HCT116 (cell line): ENCODE data around the gene RSPH9. TPM values are rescaled to one million over a fixed set of nuclear protein-coding genes. Genes with fewer than 3 reads are reported as not detected.

Source experiments
- ATAC-seq: fragments of 200-7000 bp; cut with Tn5 transposase; 2 replicates; pipeline ENCODE4 v1.9.1; 2020; ENCODE audit warnings: mild to moderate bottlenecking, moderate library complexity
- BruUV-seq: library from RNA; stranded (reverse); fragments of 400-500 nt; replicated peaks from 2 replicates; lab custom pipeline; 2021; lab: Mats Ljungman, UMichigan
- CTCF ChIA-PET: fragments of 300-600 bp; sonication (Branson Sonifier 250); formaldehyde crosslinking; loops from one replicate; lab custom pipeline; 2021; ENCODE audit warnings: antibody characterized with exemption; lab: Charles Lee
- POLR2A ChIA-PET: fragments of 300-600, 350-600 bp; sonication (Branson Sonifier 250); formaldehyde crosslinking; loops from one replicate; lab custom pipeline; 2021; ENCODE audit warnings: antibody characterized with exemption; lab: Charles Lee
- RAD21 ChIA-PET, 2 experiments: fragments of 300-600 bp; sonication (Branson Sonifier 250); formaldehyde crosslinking; loops; one replicate each; lab custom pipeline; 2023; ENCODE audit warnings: low total read pairs in 2 of 2; ENCODE audit not compliant: uncharacterized antibody in 2 of 2, unreplicated experiment in 2 of 2, low non-redundant PET in 1 of 2; lab: Charles Lee
- DNase-seq: peaks from one replicate; pipeline ENCODE4 v3.0.0-alpha.2; 2010; ENCODE audit warnings: low read depth, low spot score
- H2AFZ ChIP-seq: fragments of 200-600 bp; shearing (Covaris generic), sonication (generic); 2 replicates; pipeline ENCODE4 v1.6.1; 2017; ENCODE audit warnings: low read depth, mixed run types, mixed read lengths, antibody characterized with exemption, low read length; ENCODE audit not compliant: poor library complexity, severe bottlenecking
- H3K27ac ChIP-seq: 2 replicates; pipeline ENCODE4 v1.5.1; 2012; ENCODE audit warnings: low read depth, low read length
- H3K27me3 ChIP-seq: fragments of 200-600 bp; sonication (generic); 2 replicates; pipeline ENCODE4 v1.6.1; 2016; ENCODE audit warnings: mixed run types, low read length, mixed read lengths; ENCODE audit not compliant: insufficient read depth
- H3K36me3 ChIP-seq, 2 experiments: fragments of 200-500 bp in 1 of 2; fragments of 200-600 bp in 1 of 2; sonication (Bioruptor generic) in 1 of 2; sonication (generic) in 1 of 2; 2 replicates each; pipeline versions ENCODE4 v1.5.1 to v1.6.1; 2014 to 2016; ENCODE audit warnings: low read length in 2 of 2, inconsistent platforms in 1 of 2, mixed read lengths in 1 of 2, mixed run types in 1 of 2; ENCODE audit not compliant: insufficient read depth in 2 of 2, control insufficient read depth in 1 of 2
- H3K4me1 ChIP-seq, 2 experiments: fragments of 200-600 bp in 1 of 2; sonication (generic) in 1 of 2; 2 replicates each; pipeline versions ENCODE4 v1.5.1 to v1.6.1; 2012 to 2017; ENCODE audit warnings: low read length in 2 of 2, inconsistent platforms in 1 of 2, mild to moderate bottlenecking in 1 of 2, mixed read lengths in 1 of 2, mixed run types in 1 of 2, moderate library complexity in 1 of 2; ENCODE audit not compliant: insufficient read depth in 2 of 2, control insufficient read depth in 1 of 2
- H3K4me2 ChIP-seq: fragments of 200-600 bp; sonication (generic); 2 replicates; pipeline ENCODE4 v1.6.1; 2017; ENCODE audit warnings: mixed run types, low read length, mixed read lengths
- H3K4me3 ChIP-seq, 2 experiments: fragments of 200-600 bp in 1 of 2; sonication (generic) in 1 of 2; replicated peaks in 1 of 2; 2 replicates each; pipeline ENCODE4 v1.5.1; 2011 to 2016; ENCODE audit warnings: low read length in 2 of 2, control low read depth in 1 of 2, low read depth in 1 of 2, mild to moderate bottlenecking in 1 of 2, mixed read lengths in 1 of 2, mixed run types in 1 of 2
- H3K79me2 ChIP-seq: fragments of 200-600 bp; sonication (generic); 2 replicates; pipeline ENCODE4 v1.6.1; 2017; ENCODE audit warnings: mild to moderate bottlenecking, mixed run types, low read length, moderate library complexity, mixed read lengths; ENCODE audit not compliant: insufficient read depth
- H3K9ac ChIP-seq: fragments of 200-600 bp; sonication (generic); 2 replicates; pipeline ENCODE4 v1.6.1; 2016; ENCODE audit warnings: low read length, mixed read lengths
- H3K9me2 ChIP-seq: fragments of 200-600 bp; sonication (generic), shearing (Covaris generic); 2 replicates; pipeline ENCODE4 v1.6.1; 2017; ENCODE audit warnings: mixed run types, mild to moderate bottlenecking, moderate library complexity; ENCODE audit not compliant: insufficient read depth
- H3K9me3 ChIP-seq, 2 experiments: fragments of 200-500 bp in 1 of 2; fragments of 200-600 bp in 1 of 2; sonication (Bioruptor generic) in 1 of 2; sonication (generic) in 1 of 2; 2 replicates each; pipeline ENCODE4 v1.6.1; 2014 to 2017; ENCODE audit warnings: low read length in 2 of 2, mixed read lengths in 2 of 2, inconsistent platforms in 1 of 2, low read depth in 1 of 2, mild to moderate bottlenecking in 1 of 2, mixed run types in 1 of 2, moderate library complexity in 1 of 2; ENCODE audit not compliant: control insufficient read depth in 1 of 2, insufficient read depth in 1 of 2
- H4K20me1 ChIP-seq: fragments of 200-600 bp; sonication (generic), shearing (Covaris generic); 2 replicates; pipeline ENCODE4 v1.6.1; 2017; ENCODE audit warnings: mixed run types, mild to moderate bottlenecking, moderate library complexity; ENCODE audit not compliant: insufficient read depth
- CBX3 ChIP-seq: IDR thresholded peaks from 2 replicates; pipeline ENCODE4 v1.6.1; 2012; ENCODE audit warnings: low read depth
- CEBPB ChIP-seq: IDR thresholded peaks from 2 replicates; pipeline ENCODE4 v1.6.1; 2012; ENCODE audit warnings: low read depth
- EGR1 ChIP-seq: IDR thresholded peaks from 2 replicates; pipeline ENCODE4 v1.6.1; 2012; ENCODE audit warnings: low read depth
- EZH2 ChIP-seq: fragments of 200-600 bp; sonication (generic); IDR thresholded peaks from 2 replicates; pipeline ENCODE4 v1.6.1; 2017; ENCODE audit warnings: antibody characterized with exemption, mixed run types
- EZH2phosphoT487 ChIP-seq: fragments of 200-600 bp; IDR thresholded peaks from 2 replicates; pipeline ENCODE4 v1.6.1; 2018; ENCODE audit warnings: antibody characterized with exemption, borderline replicate concordance
- JUND ChIP-seq: IDR thresholded peaks from 2 replicates; pipeline ENCODE4 v1.6.1; 2012
- POLR2A ChIP-seq: IDR thresholded peaks from 2 replicates; pipeline ENCODE4 v1.7.0; 2011; ENCODE audit warnings: borderline replicate concordance; ENCODE audit not compliant: insufficient read depth, insufficient read length; ENCODE audit errors: extremely low read depth
- POLR2AphosphoS5 ChIP-seq: IDR thresholded peaks from 2 replicates; pipeline ENCODE4 v1.6.1; 2011; ENCODE audit warnings: mild to moderate bottlenecking, low read depth, low read length, moderate library complexity
- RAD21 ChIP-seq: IDR thresholded peaks from 2 replicates; pipeline ENCODE4 v1.6.1; 2012; ENCODE audit warnings: low read depth, mild to moderate bottlenecking
- SIN3A ChIP-seq: IDR thresholded peaks from 2 replicates; pipeline ENCODE4 v1.6.1; 2012; ENCODE audit warnings: low read depth
- SP1 ChIP-seq: IDR thresholded peaks from 2 replicates; pipeline ENCODE4 v1.6.1; 2012; ENCODE audit warnings: low read depth
- YY1 ChIP-seq: IDR thresholded peaks from 2 replicates; pipeline ENCODE4 v1.6.1; 2011; ENCODE audit warnings: low read length, low read depth, moderate library complexity, mild to moderate bottlenecking; ENCODE audit not compliant: insufficient replicate concordance; ENCODE audit errors: extremely low read depth
- ZFX ChIP-seq: fragments of 450-650 bp; IDR thresholded peaks from 2 replicates; pipeline ENCODE4 v1.6.1; 2017
- ZNF274 ChIP-seq: fragments of 200-500 bp; sonication (Bioruptor generic); IDR thresholded peaks from 2 replicates; pipeline ENCODE4 v1.6.1; 2014; ENCODE audit warnings: mild to moderate bottlenecking, low read depth, low read length, inconsistent platforms
- intact Hi-C: fragments of 100-400 bp; cut with micrococcal nuclease; formaldehyde crosslinking; loops from 2 replicates; pipeline ENCODE4 v1.10.0; 2022
- total RNA-seq: library from RNA; stranded (reverse); gene quantifications from one replicate; pipeline ENCODE4 v1.2.1, GENCODE V29; 2021; ENCODE audit not compliant: unreplicated experiment
- TF ChIP-seq, protein P1 (sequence below): IDR thresholded peaks from 2 replicates; pipeline ENCODE4 v1.6.1; 2012
- TF ChIP-seq, protein P2 (sequence below), 3 experiments: fragments of 200-600 bp in 1 of 3; sonication (generic) in 1 of 3; IDR thresholded peaks in 2 of 3; conservative IDR thresholded peaks in 1 of 3; 2 replicates each; pipeline ENCODE4 v1.5.1; 2012 to 2017; ENCODE audit warnings: low read depth in 2 of 3, low read length in 2 of 3, antibody characterized with exemption in 1 of 3, borderline replicate concordance in 1 of 3, control low read depth in 1 of 3, mild to moderate bottlenecking in 1 of 3, mixed read lengths in 1 of 3, mixed run types in 1 of 3, moderate library complexity in 1 of 3; ENCODE audit not compliant: insufficient read depth in 1 of 3
- TF ChIP-seq, protein P3 (sequence below): IDR thresholded peaks from 2 replicates; pipeline ENCODE4 v1.6.1; 2012

The RSPH9 gene
- total RNA-seq, 1 experiment from 2014 or later = not detected

DNA sequence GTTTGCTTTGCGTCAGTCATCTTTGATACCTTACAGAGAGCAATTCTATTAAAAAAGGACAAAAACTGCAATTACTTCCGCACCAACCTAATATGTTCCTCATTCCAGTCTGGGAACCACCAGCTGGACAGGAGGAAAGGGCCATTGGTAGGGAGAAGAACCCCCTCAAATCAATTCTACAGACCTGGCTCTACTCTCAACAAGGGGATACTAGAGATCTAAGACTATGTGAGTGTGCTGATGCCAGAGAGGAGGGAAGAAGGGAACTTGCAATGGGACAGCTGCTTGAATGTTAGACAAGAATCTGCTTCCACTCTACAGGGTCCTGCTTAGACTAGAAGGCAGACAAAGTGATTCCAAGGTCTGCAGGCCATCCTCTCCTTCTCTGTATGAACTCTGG, 29.5 kb downstream of the RSPH9 start:
- Histone ChIP-seq H3K4me2 (no peak overlapping the region), H3K79me2 (peaks cover 5% of the 10 kb centered on the region; the same call in 1 of the 2 replicates), H3K27me3 (no peaks in the 10 kb centered on the region), H3K36me3 (peaks cover 32 to 56% of the 10 kb centered on the region in 2 experiments), H4K20me1 (no peaks in the 10 kb centered on the region), H3K9me3 (no peaks in the 10 kb centered on the region), H3K4me3 (no peak overlapping the region), H3K27ac (no peak overlapping the region), H3K9ac (no peak overlapping the region), H3K9me2 (no peaks in the 10 kb centered on the region), H2AFZ (no peak overlapping the region), H3K4me1 (peaks cover 0 to 9% of the 10 kb centered on the region in 2 experiments; a peak in 2 of 4 replicates)
- BruUV-seq = no TSS peak
- ChIA-PET RAD21 (no interaction called here), CTCF (no interaction called here), POLR2A (no interaction called here)
- intact Hi-C loops = no loop called here
- ATAC-seq = no peak
- no peak for TF ChIP-seq POLR2AphosphoS5
- no peak for TF ChIP-seq RAD21
- no peak for TF ChIP-seq SP1
- TF ChIP-seq EZH2phosphoT487 = no peak
- DNase-seq = no peak

DNA sequence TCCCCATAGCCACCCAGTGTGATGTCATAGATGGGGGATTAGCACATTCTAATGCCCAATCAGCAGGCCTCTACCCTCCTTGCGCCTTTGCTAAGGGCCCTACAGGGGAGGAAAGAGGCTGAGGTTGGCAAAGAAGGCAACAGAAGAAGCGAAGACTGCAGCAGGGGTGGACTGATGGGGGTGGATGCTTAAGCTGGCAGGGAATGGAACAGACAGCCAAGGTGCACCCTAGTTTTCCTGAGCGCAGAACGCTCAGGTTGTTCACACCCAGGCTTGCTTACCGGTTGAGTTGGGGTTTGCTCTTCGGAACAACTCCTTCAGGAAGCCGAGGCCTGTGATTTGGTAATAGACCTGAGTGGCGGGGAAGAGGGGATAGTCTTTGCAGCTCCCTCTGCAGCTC, 30.1 kb downstream of the RSPH9 start:
- H3K79me2 ChIP-seq = peaks cover 8% of the 10 kb centered on the region; the same call in 1 of the 2 replicates
- peaks cover 0 to 3% of the 10 kb centered on the region in 2 experiments; a peak in 2 of 4 replicates for H3K4me1 ChIP-seq
- ChIA-PET CTCF (no interaction called here), POLR2A (no interaction called here), RAD21 (no interaction called here)
- H2AFZ ChIP-seq = no peak overlapping the region
- no peak overlapping the region for H3K27ac ChIP-seq
- intact Hi-C loops = no loop called here
- no peak overlapping the region for H3K4me2 ChIP-seq
- no peak overlapping the region for H3K4me3 ChIP-seq
- H3K9ac ChIP-seq = no peak overlapping the region
- H4K20me1 ChIP-seq = no peaks in the 10 kb centered on the region
- H3K9me3 ChIP-seq = no peaks in the 10 kb centered on the region
- peaks cover 36 to 57% of the 10 kb centered on the region in 2 experiments for H3K36me3 ChIP-seq
- no peaks in the 10 kb centered on the region for H3K27me3 ChIP-seq
- no TSS peak for BruUV-seq
- no peak for DNase-seq
- no peaks in the 10 kb centered on the region for H3K9me2 ChIP-seq
- ATAC-seq = no peak
- TF ChIP-seq, protein P1, sequence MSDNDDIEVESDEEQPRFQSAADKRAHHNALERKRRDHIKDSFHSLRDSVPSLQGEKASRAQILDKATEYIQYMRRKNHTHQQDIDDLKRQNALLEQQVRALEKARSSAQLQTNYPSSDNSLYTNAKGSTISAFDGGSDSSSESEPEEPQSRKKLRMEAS = no peak
- TF ChIP-seq SIN3A (no peak), ZNF274 (no peak), JUND (no peak), POLR2A (no peak), CBX3 (no peak), POLR2AphosphoS5 (no peak), ZFX (no peak), EGR1 (no peak), YY1 (no peak), EZH2 (no peak), CEBPB (no peak)
- TF ChIP-seq, protein P2, sequence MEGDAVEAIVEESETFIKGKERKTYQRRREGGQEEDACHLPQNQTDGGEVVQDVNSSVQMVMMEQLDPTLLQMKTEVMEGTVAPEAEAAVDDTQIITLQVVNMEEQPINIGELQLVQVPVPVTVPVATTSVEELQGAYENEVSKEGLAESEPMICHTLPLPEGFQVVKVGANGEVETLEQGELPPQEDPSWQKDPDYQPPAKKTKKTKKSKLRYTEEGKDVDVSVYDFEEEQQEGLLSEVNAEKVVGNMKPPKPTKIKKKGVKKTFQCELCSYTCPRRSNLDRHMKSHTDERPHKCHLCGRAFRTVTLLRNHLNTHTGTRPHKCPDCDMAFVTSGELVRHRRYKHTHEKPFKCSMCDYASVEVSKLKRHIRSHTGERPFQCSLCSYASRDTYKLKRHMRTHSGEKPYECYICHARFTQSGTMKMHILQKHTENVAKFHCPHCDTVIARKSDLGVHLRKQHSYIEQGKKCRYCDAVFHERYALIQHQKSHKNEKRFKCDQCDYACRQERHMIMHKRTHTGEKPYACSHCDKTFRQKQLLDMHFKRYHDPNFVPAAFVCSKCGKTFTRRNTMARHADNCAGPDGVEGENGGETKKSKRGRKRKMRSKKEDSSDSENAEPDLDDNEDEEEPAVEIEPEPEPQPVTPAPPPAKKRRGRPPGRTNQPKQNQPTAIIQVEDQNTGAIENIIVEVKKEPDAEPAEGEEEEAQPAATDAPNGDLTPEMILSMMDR (IDR thresholded peaks at IDR 0.05 in 2 of 3, conservative IDR thresholded peaks at IDR 0.05 in 1 of 3; ENCODE audit: borderline replicate concordance in 1 of 3, insufficient read depth in 1 of 3, low read depth in 2 of 3, low read length in 2 of 3) = no peak
- TF ChIP-seq, protein P3, sequence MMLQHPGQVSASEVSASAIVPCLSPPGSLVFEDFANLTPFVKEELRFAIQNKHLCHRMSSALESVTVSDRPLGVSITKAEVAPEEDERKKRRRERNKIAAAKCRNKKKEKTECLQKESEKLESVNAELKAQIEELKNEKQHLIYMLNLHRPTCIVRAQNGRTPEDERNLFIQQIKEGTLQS = no peak
